ENCODE results near the gene CLEC11A.
"Not testable (repeated sequence)": the region's sequence is repeated elsewhere in the genome, so short reads cannot be mapped to it uniquely, and the experiment has no call there.

DNA sequence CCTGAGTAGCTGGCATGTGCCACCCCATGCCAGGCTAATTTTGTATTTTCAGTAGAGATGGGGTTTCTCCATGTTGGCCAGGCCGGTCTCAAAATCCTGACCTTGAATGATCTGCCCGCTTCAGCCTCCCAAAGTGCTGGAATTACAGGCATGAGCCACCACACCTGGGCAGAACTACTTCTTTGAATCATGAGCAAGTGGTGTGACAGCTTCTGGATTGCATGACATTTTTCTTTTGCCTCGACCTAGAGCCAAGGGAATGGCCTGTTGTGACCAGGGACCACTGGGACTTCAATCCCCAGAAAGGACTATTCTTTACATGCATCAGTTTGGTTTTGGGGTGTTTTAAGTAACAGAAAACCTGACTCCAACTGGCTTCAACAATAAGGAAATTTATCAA is 49.7 kb downstream of the CLEC11A start:
- TF ChIP-seq CTCF (IDR thresholded peaks at IDR 0.05; ENCODE audit: low read depth, low read length); POLR2A (IDR thresholded peaks at IDR 0.05; ENCODE audit: extremely low read depth, insufficient read length); MYC (IDR thresholded peaks at IDR 0.05; ENCODE audit: low read depth, low read length): not testable (repeated sequence)
